GM12878 (cell line): ENCODE measurements around the gene WNT8A. TPM values are rescaled to one million over a fixed set of nuclear protein-coding genes. Genes with fewer than 3 reads are reported as not detected.

Source experiments
- ATAC-seq: fragments of 200-7000 bp; cut with Tn5 transposase; 3 replicates; pipeline ENCODE4 v1.9.1; 2020; ENCODE audit warnings: mild to moderate bottlenecking, moderate library complexity
- BruUV-seq: library from RNA; stranded (reverse); fragments of 400-500 nt; replicated peaks from 2 replicates; lab custom pipeline; 2021; lab: Mats Ljungman, UMichigan
- CTCF ChIA-PET: fragments of 300-600 bp; sonication (Branson Sonifier 250); formaldehyde crosslinking; extraction: SDS; loops from one replicate; lab custom pipeline; 2021; ENCODE audit warnings: inconsistent platforms; lab: Yijun Ruan, JAX
- POLR2A ChIA-PET: fragments of 350-600 bp; formaldehyde crosslinking; extraction: SDS; loops from one replicate; lab custom pipeline; 2021; ENCODE audit warnings: inconsistent platforms; lab: Charles Lee
- RAD21 ChIA-PET: fragments of 300-600 bp; sonication (Branson Sonifier 250); formaldehyde crosslinking; loops from one replicate; lab custom pipeline; 2023; ENCODE audit warnings: antibody characterized with exemption; ENCODE audit not compliant: unreplicated experiment; lab: Charles Lee
- SMC1A ChIA-PET: fragments of 300-600 bp; sonication (Branson Sonifier 250); formaldehyde crosslinking; loops from one replicate; lab custom pipeline; 2023; ENCODE audit not compliant: unreplicated experiment, uncharacterized antibody; lab: Charles Lee
- DNase-seq: peaks from one replicate; pipeline ENCODE4 v3.0.0-alpha.2; 2011; ENCODE audit warnings: low read depth, low spot score
- FAIRE-seq: peaks from 3 replicates; lab custom pipeline; 2011; peaks lifted over from hg19 to GRCh38; lab: Jason Lieb, UNC
- H2AFZ ChIP-seq: 2 replicates; pipeline ENCODE4 v1.6.0; 2011; ENCODE audit warnings: low read depth, low read length, control low read depth; ENCODE audit not compliant: control insufficient read depth
- H3K27ac ChIP-seq: 2 replicates; pipeline ENCODE4 v1.5.1; 2011; ENCODE audit warnings: control low read depth; ENCODE audit not compliant: control insufficient read depth, insufficient read depth
- H3K27me3 ChIP-seq, 2 experiments: replicated peaks in 1 of 2; 2 replicates each; pipeline versions ENCODE4 v1.6.0 to v1.6.1; 2011; ENCODE audit warnings: low read length in 1 of 2; ENCODE audit not compliant: control insufficient read depth in 2 of 2, insufficient read depth in 2 of 2
- H3K36me3 ChIP-seq, 2 experiments: 2 replicates each; pipeline ENCODE4 v1.5.1; 2011; ENCODE audit warnings: low read length in 1 of 2; ENCODE audit not compliant: control insufficient read depth in 2 of 2, insufficient read depth in 2 of 2
- H3K4me1 ChIP-seq: 2 replicates; pipeline ENCODE4 v1.6.1; 2011; ENCODE audit warnings: mild to moderate bottlenecking, low read length, moderate library complexity, mixed read lengths; ENCODE audit not compliant: control insufficient read depth, insufficient read depth
- H3K4me2 ChIP-seq: 2 replicates; pipeline ENCODE4 v1.6.0; 2011; ENCODE audit warnings: control low read depth; ENCODE audit not compliant: control insufficient read depth, insufficient read depth
- H3K4me3 ChIP-seq: fragments of 200-600 bp; sonication (generic); 2 replicates; pipeline ENCODE4 v1.5.1; 2016
- H3K79me2 ChIP-seq: 2 replicates; pipeline ENCODE4 v1.6.0; 2011; ENCODE audit warnings: low read length; ENCODE audit not compliant: control insufficient read depth, insufficient read depth
- H3K9ac ChIP-seq: 2 replicates; pipeline ENCODE4 v1.8.0; 2011; ENCODE audit warnings: low read length, control low read depth, mixed read lengths; ENCODE audit not compliant: control insufficient read depth, insufficient read depth
- H3K9me3 ChIP-seq: replicated peaks from 3 replicates; pipeline ENCODE4 v1.5.1; 2011; ENCODE audit warnings: mild to moderate bottlenecking, low read length; ENCODE audit not compliant: control insufficient read depth, insufficient read depth
- H4K20me1 ChIP-seq: 2 replicates; pipeline ENCODE4 v1.6.0; 2011; ENCODE audit not compliant: control insufficient read depth, insufficient read depth
- EP300 ChIP-seq, 2 experiments: fragments of 150-350 bp in 1 of 2; IDR thresholded peaks; 2 replicates each; pipeline ENCODE4 v1.6.1; 2011 to 2012; ENCODE audit warnings: low read depth in 2 of 2, low read length in 2 of 2, borderline replicate concordance in 1 of 2, improper control_type of control experiment in 1 of 2, inconsistent platforms in 1 of 2; ENCODE audit not compliant: control insufficient read depth in 1 of 2
- KAT2A ChIP-seq: conservative IDR thresholded peaks from 2 replicates; pipeline ENCODE4 v1.6.1; 2011; ENCODE audit warnings: low read depth, low read length; ENCODE audit not compliant: control insufficient read depth
- LARP7 ChIP-seq: fragments of 450-650 bp; IDR thresholded peaks from 2 replicates; pipeline ENCODE4 v1.6.1; 2017; ENCODE audit warnings: mild to moderate bottlenecking
- ZBTB4 ChIP-seq: fragments of 450-650 bp; formaldehyde crosslinking; IDR thresholded peaks from 2 replicates; pipeline ENCODE4 v1.4.0; 2022; ENCODE audit warnings: mild to moderate bottlenecking, moderate library complexity
- WGBS: methylation state at CpG from one replicate; pipeline ENCODE4 v1.1.6; 2016; ENCODE audit warnings: low lambda C conversion rate; ENCODE audit not compliant: insufficient replicate concordance, insufficient coverage; ENCODE audit errors: missing lambda C conversion rate; 5-methylcytosine and 5-hydroxymethylcytosine counted together
- in situ Hi-C: fragments of 300-500 bp; cut with MboI; formaldehyde crosslinking; loops from 9 replicates; pipeline ENCODE4 v1.14.3; 2018; ENCODE audit warnings: mixed read lengths
- intact Hi-C: fragments of 100-400 bp; cut with micrococcal nuclease; formaldehyde crosslinking; loops from one replicate; pipeline ENCODE4 v1.14.2; 2022; ENCODE audit not compliant: unreplicated experiment
- polyA plus RNA-seq, 11 experiments: library from polyadenylated mRNA; depleted of rRNA in 4 of 11; unstranded in 6 of 11; stranded (reverse) in 5 of 11; fragments of >200 nt; fragmentation: Nextera tagmentation in 4 of 11; fragmentation: Illumina TruSeq in 1 of 11; extraction: Ambion mirVana in 4 of 11; extraction: Trizol in 1 of 11; gene quantifications; 1 replicate in 1 of 11; 2 replicates in 10 of 11; pipeline versions ENCODE4 v1.2.1 to v1.2.3, GENCODE V29; 2011 to 2016; ENCODE audit warnings: inconsistent platforms in 2 of 11, missing spikeins in 2 of 11, low read depth in 1 of 11
- total RNA-seq, 4 experiments: library from RNA; depleted of rRNA in 3 of 4; stranded (reverse); fragments of >200 nt in 3 of 4; fragmentation: Illumina TruSeq in 1 of 4; extraction: Trizol in 1 of 4; gene quantifications; 2 replicates each; pipeline versions ENCODE4 v1.2.1 to v1.2.3, GENCODE V29; 2013 to 2021

Gene WNT8A
- total and polyA plus RNA-seq, 10 of the 15 experiments (the other 5 are each of a cell fraction or from before 2014, with no cell fraction given) = not detected

- Histone ChIP-seq H3K36me3 (no peaks in the 10 kb centered on the region), H3K27ac (no peak overlapping the region), H3K9me3 (no peaks in the 10 kb centered on the region), H3K4me3 (no peak overlapping the region), H3K9ac (no peak overlapping the region), H3K79me2 (no peaks in the 10 kb centered on the region), H3K27me3 (no peaks in the 10 kb centered on the region), H3K4me1 (no peaks in the 10 kb centered on the region), H3K4me2 (no peak overlapping the region), H4K20me1 (no peaks in the 10 kb centered on the region), H2AFZ (no peak overlapping the region)
- no peak for DNase-seq
- no peak for FAIRE-seq
- SMC1A ChIA-PET = interaction anchor here (0.9 to 9.8 kb wide), 11 partner anchors 10 to 289 kb away, joined by 3 to 207 read pairs (median 5); partner anchors contain the start of genes FAM13B and PKD2L2
- WGBS = 41% methylated on average over 8 of the region's 8 CpGs
- in situ Hi-C loops = loop anchor here (5.0 to 10.0 kb wide), 2 partner anchors 36 to 433 kb away; partner anchors contain the start of gene FAM13B
- CTCF ChIA-PET = interaction anchor here (0.7 to 10.9 kb wide), 22 partner anchors 10 to 438 kb away, joined by 3 to 398 read pairs (median 6); partner anchors contain the start of genes FAM13B and WNT8A
- RAD21 ChIA-PET = interaction anchor here (0.6 to 6.3 kb wide), 6 partner anchors 30 to 407 kb away, joined by 3 to 60 read pairs (median 10); partner anchors contain the start of gene FAM13B
- no peak for TF ChIP-seq EP300 (IDR thresholded peaks at IDR 0.05; ENCODE audit: borderline replicate concordance in 1 of 2, control insufficient read depth in 1 of 2, low read depth in 2 of 2, low read length in 2 of 2)
- no peak for TF ChIP-seq LARP7
- no peak for TF ChIP-seq KAT2A
- TF ChIP-seq ZBTB4 = no peak
- ATAC-seq = no peak
- no TSS peak for BruUV-seq
- intact Hi-C loops = loop anchor here (1.0 to 5.0 kb wide), 3 partner anchors 32 to 441 kb away; no protein-coding TSS in a partner anchor
- POLR2A ChIA-PET = interaction anchor here (0.8 kb wide), 1 partner anchor 38 kb away, joined by 3 read pairs; no protein-coding TSS in a partner anchor
Observed at GRCh38 chr5:138067945-138068344, 15.9 kb upstream of the WNT8A start.
